HG03342 (cell line): Measurements from ENCODE around the gene MAP1S.

Experiments
- ATAC-seq: cut with Tn5 transposase; IDR thresholded peaks from one replicate; pipeline ENCODE4 v1.9.1; 2021; ENCODE audit warnings: mild to moderate bottlenecking, moderate library complexity; ENCODE audit not compliant: unreplicated experiment

The MAP1S gene

GRCh38 chr19:17687857-17688784 is 31.2 kb upstream of the MAP1S start, which contains the start of gene UNC13A:
TSS of gene UNC13A (minus strand) at chr19:17688354. CDS start at chr19:17688199, 155 bp downstream.
- no peak for ATAC-seq

GRCh38 chr19:17688853-17689595 is 30.3 kb upstream of the MAP1S start:
- ATAC-seq, result no peak

- no peak for ATAC-seq
Observed at GRCh38 chr19:17692566-17692965, 26.7 kb upstream of the MAP1S start.

GRCh38 chr19:17695198-17695597 is 24.1 kb upstream of the MAP1S start:
- ATAC-seq, result no peak

DNA sequence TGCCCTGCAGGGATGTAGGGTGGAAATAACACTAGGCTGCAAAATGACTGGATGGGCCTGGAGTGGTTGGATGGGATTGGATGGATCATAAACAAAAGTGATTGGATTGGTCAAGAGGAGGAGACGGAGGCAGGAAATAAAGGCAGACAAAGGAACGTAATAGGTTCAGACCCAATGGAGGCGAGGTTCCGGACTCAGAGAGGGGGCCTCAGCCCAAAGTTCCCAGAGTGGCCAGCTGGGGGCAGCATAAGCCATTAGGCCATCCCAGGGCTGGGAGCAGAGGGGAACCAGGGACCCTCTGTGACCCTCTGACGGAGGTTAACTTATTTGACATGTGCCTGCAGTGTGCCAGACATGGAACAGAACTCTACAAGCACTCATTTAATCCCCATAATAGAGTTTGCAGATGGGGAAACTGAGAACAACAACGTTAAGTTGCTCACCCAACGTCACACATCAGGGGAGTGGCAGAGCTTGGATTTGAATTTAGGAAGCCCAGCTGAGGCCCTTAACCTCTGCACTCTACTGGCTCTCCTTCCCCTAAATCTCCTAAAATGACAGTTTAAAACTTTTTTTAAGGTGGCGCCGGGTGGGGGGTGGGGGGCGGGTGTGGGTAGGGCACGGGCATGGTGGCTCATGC is 15.3 kb upstream of the MAP1S start:
- ATAC-seq, result no peak

DNA sequence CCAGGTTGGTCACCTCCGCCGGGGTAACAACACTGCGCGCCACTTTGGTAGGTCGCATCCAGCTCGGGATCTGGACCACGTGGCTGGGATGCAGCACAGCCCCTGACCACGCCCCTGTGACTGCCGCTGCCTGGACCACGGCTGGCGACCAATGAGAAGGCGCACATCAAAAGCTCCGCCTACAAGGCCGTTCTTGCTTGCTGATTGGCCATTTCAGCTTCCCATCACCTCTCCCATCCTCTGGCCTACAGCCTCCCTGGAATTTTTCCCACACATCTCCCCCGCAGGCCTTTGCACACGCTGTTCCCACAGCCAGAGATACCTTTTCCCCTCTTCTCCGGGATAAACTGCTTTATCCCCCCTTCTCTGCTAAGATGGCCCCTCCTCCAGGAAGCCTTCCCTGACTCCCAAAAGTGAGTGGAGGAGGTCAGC is 12.5 kb upstream of the MAP1S start:
- no peak for ATAC-seq

GRCh38 chr19:17711851-17712250 is 7.4 kb upstream of the MAP1S start:
- no peak for ATAC-seq

DNA sequence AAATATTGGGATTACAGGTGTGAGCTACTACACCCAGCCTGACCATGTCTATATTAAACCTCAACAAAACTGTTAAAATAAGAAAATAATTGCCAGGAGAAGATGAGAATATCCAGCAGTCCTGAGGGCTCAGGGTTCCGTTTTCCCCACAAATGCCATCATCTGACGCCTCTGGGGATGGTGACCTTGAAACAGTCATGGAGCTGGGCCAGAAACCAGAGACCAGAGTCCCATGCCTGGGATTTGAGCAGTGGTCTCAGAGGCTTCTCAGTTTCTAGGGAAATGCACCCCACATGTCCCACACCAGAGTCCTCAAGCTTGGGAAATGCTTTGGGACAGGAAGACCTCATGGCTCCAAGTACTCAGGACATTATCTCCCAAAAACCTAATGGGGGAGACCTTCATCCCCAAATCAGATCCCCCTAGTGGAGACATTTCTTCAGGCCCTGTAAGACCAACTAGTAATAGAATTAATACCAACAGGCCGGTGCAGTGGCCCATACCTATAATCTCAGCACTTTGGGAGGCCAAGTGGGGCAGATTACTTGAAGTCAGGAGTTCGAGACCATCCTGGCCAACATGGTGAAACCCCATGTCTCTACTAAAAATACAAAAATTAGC is 2.9 kb upstream of the MAP1S start:
- ATAC-seq, result no peak

- no peak for ATAC-seq
Observed at GRCh38 chr19:17718550-17718946, 732 bp upstream of the MAP1S start.

GRCh38 chr19:17719730-17720400 is 585 bp downstream of the MAP1S start:
- no peak for ATAC-seq

DNA sequence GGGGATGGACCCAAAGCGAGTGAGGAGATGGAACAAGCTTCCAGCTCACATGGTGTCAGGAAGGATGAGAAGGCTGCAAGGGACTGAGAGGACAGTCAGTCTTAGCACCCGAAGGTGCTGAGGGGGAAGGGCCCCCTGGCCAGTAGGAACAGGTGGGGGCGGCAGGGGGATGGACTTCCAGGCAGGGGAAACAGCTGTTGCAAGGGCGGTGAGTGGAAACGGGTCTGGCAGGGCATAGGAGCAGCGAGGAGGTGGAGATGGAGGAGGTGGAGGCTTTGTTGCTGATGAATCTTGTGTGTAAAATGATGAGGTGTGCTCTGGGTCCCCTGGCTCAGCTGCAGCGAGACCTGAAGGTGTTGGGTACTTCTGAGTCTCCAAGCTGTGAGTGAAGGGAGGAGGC is 1.2 kb downstream of the MAP1S start:
- ATAC-seq, result no peak

GRCh38 chr19:17721111-17721628 is 1.9 kb downstream of the MAP1S start:
- no peak for ATAC-seq

DNA sequence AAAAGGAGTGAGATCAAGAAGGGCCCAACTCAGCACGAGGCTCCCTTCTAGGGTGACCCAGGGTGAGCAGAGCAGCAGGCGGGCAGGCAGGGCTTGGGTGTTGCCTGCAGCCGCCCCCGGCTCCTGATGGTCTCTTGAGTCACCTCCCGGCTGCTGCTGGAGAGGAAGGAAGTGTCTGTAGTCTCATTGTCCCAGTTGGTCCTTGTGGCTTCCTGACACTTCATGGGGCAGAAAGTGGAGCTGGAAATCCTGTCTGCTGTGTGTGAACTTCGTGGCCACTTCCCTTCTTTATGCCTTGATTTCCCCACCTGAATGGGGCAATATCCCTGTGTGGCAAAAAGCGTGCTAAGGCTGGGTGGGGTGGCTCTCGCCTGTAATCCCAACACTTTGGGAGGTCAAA is 2.5 kb downstream of the MAP1S start:
- no peak for ATAC-seq

- ATAC-seq, result no peak
Observed at GRCh38 chr19:17722655-17723240, 3.5 kb downstream of the MAP1S start.

DNA sequence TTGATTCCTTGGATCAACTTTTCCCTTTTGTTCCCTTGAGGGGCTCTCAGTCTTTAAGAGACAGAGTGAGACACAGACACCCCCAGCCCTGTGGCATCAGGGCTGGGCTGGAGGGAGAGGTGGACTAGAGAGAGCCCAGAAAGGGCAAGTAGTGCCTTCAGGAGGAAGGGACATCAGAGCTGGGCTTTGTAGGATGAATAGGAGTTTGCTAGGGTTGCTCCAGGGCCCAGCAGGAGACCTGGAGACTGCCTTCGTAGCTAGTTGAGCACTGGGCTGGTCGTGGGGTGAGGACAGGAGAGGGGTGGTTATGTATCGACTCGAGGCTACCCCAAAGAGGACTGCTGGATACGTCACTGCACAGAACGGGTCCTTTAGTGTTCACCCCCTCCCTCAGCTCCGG is 5.4 kb downstream of the MAP1S start:
- ATAC-seq, result no peak

DNA sequence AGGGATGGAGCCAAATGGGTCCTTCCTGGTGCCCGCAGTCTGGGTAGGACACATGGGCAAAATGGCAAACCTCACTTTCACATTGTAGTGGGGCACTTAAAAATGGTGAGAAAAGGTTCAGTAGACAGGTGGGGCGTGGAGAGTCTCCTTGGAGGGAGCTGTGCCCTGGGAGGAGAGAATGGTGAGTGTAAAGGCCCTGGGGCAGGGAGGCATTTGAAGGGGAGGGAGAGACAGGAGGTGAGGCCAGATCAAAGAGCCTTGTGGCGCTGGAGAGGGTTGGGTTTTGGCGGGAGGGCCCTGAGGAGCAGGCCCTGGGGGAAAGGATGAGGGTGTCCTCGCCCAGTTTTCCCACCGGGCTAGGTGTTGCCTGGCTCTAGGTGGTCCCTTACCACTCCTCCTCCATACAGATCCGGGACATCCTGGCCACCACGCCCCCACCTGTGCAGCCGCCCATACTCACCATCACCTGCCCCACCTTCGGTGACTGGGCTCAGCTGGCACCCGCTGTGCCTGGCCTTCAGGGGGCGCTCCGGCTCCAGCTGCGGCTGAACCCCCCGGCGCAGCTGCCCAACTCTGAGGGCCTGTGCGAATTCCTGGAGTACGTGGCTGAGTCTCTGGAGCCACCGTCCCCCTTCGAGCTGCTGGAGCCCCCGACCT is 6.3 kb downstream of the MAP1S start:
- no peak for ATAC-seq

DNA sequence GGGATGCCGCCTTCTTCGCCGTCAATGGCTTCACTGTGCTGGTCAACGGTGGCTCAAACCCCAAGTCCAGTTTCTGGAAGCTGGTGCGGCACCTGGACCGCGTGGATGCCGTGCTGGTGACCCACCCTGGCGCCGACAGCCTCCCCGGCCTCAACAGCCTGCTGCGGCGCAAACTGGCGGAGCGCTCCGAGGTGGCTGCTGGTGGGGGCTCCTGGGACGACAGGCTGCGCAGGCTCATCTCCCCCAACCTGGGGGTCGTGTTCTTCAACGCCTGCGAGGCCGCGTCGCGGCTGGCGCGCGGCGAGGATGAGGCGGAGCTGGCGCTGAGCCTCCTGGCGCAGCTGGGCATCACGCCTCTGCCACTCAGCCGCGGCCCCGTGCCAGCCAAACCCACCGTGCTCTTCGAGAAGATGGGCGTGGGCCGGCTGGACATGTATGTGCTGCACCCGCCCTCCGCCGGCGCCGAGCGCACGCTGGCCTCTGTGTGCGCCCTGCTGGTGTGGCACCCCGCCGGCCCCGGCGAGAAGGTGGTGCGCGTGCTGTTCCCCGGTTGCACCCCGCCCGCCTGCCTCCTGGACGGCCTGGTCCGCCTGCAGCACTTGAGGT is 7.0 kb downstream of the MAP1S start:
- ATAC-seq, result no peak

DNA sequence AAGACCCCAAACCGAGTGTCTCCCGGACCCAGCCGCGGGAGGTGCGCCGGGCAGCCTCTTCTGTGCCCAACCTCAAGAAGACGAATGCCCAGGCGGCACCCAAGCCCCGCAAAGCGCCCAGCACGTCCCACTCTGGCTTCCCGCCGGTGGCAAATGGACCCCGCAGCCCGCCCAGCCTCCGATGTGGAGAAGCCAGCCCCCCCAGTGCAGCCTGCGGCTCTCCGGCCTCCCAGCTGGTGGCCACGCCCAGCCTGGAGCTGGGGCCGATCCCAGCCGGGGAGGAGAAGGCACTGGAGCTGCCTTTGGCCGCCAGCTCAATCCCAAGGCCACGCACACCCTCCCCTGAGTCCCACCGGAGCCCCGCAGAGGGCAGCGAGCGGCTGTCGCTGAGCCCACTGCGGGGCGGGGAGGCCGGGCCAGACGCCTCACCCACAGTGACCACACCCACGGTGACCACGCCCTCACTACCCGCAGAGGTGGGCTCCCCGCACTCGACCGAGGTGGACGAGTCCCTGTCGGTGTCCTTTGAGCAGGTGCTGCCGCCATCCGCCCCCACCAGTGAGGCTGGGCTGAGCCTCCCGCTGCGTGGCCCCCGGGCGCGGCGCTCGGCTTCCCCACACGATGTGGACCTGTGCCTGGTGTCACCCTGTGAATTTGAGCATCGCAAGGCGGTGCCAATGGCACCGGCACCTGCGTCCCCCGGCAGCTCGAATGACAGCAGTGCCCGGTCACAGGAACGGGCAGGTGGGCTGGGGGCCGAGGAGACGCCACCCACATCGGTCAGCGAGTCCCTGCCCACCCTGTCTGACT is 7.9 kb downstream of the MAP1S start:
- ATAC-seq, result no peak
